GM10248 (cell line): Measurements from ENCODE around the gene TCF7L1.

ENCODE experiments used
- CTCF ChIA-PET: fragments of 300-600 bp; sonication (Branson Sonifier 250); formaldehyde crosslinking; extraction: SDS; loops from one replicate; lab custom pipeline; 2021; ENCODE audit warnings: antibody characterized with exemption; lab: Yijun Ruan, JAX
- POLR2A ChIA-PET: fragments of 350-650 bp; sonication (Branson Sonifier 250); formaldehyde crosslinking; extraction: SDS; loops from one replicate; lab custom pipeline; 2020; ENCODE audit warnings: antibody characterized with exemption; lab: Yijun Ruan, JAX
- DNase-seq: peaks from one replicate; pipeline ENCODE4 v3.0.0; 2012; ENCODE audit errors: extremely low spot score
- CTCF ChIP-seq: IDR thresholded peaks from 2 replicates; pipeline ENCODE4 v1.5.1; 2012; ENCODE audit warnings: mild to moderate bottlenecking, low read depth; ENCODE audit errors: extremely low read depth, missing control alignments, control extremely low read depth

The TCF7L1 gene

GRCh38 chr2:85165088-85165690 lies 32.0 kb downstream of the TCF7L1 start:
- no peak for TF ChIP-seq CTCF
- ChIA-PET CTCF (interaction anchor here (1.2 kb wide), 1 partner anchor 22 kb away, joined by 3 read pairs; no protein-coding TSS in a partner anchor), POLR2A (no interaction called here)
- DNase-seq, result no peak

GRCh38 chr2:85166021-85166420 lies 32.8 kb downstream of the TCF7L1 start:
- no peak for DNase-seq
- no peak for TF ChIP-seq CTCF
- POLR2A ChIA-PET, result no interaction called here
- CTCF ChIA-PET, result interaction anchor here (0.9 kb wide), 1 partner anchor 19 kb away, joined by 4 read pairs; no protein-coding TSS in a partner anchor

- ChIA-PET POLR2A (no interaction called here), CTCF (interaction anchor here (1.3 kb wide), 1 partner anchor 101 kb away, joined by 3 read pairs; no protein-coding TSS in a partner anchor)
- DNase-seq, result no peak
- TF ChIP-seq CTCF, result no peak
These were observed 34.3 kb downstream of the TCF7L1 start for GRCh38 chr2:85167479-85167878.

- CTCF ChIA-PET, result no interaction called here
- no peak for DNase-seq
- no peak for TF ChIP-seq CTCF
- POLR2A ChIA-PET, result no interaction called here
These were observed 35.8 kb downstream of the TCF7L1 start for GRCh38 chr2:85168942-85169341.

- no peak for TF ChIP-seq CTCF
- CTCF ChIA-PET, result interaction anchor here (1.0 kb wide), 1 partner anchor 14 kb away, joined by 3 read pairs; no protein-coding TSS in a partner anchor
- POLR2A ChIA-PET, result no interaction called here
- no peak for DNase-seq
These were observed 36.4 kb downstream of the TCF7L1 start for GRCh38 chr2:85169581-85169980.

GRCh38 chr2:85170938-85171475 lies 37.8 kb downstream of the TCF7L1 start:
- no peak for TF ChIP-seq CTCF
- CTCF ChIA-PET, result interaction anchor here (1.0 kb wide), 2 partner anchors 8 to 11 kb away, joined by 3 to 4 read pairs; no protein-coding TSS in a partner anchor
- DNase-seq, result no peak
- POLR2A ChIA-PET, result no interaction called here
